Measurements from ENCODE around the gene TNS4.

Gene TNS4

GRCh38 chr17:40501499-40501911 is at the start of gene TNS4:
TSS of gene TNS4 (minus strand) at chr17:40501623. CDS start at chr17:40496425, 5,198 bp downstream.
- TF ChIP-seq CTCF (IDR thresholded peaks at IDR 0.05), result no peak

- TF ChIP-seq CTCF (IDR thresholded peaks at IDR 0.05), result no peak
These were observed 49.2 kb upstream of the TNS4 start for GRCh38 chr17:40550608-40551007.

- no peak for TF ChIP-seq CTCF (IDR thresholded peaks at IDR 0.05)
These were observed 47.7 kb upstream of the TNS4 start for GRCh38 chr17:40548982-40549685.

GRCh38 chr17:40548491-40548981 is 47.1 kb upstream of the TNS4 start:
- TF ChIP-seq CTCF (IDR thresholded peaks at IDR 0.05), result no peak

- TF ChIP-seq CTCF (IDR thresholded peaks at IDR 0.05), result no peak
These were observed 46.5 kb upstream of the TNS4 start for GRCh38 chr17:40547785-40548478.

GRCh38 chr17:40547079-40547784 is 45.8 kb upstream of the TNS4 start:
- TF ChIP-seq CTCF (IDR thresholded peaks at IDR 0.05), result no peak

- no peak for TF ChIP-seq CTCF (IDR thresholded peaks at IDR 0.05)
These were observed 44.2 kb upstream of the TNS4 start for GRCh38 chr17:40545660-40546059.
